HG03342 (cell line): ENCODE data around the gene PLXDC2.

Experiments used
- ATAC-seq: cut with Tn5 transposase; IDR thresholded peaks from one replicate; pipeline ENCODE4 v1.9.1; 2021; ENCODE audit warnings: mild to moderate bottlenecking, moderate library complexity; ENCODE audit not compliant: unreplicated experiment

Gene PLXDC2

GRCh38 chr10:19906108-19906791 is 90.0 kb downstream of the PLXDC2 start:
- ATAC-seq, result no peak

- ATAC-seq, result no peak
These were observed 92.9 kb downstream of the PLXDC2 start for GRCh38 chr10:19908991-19909696.

DNA sequence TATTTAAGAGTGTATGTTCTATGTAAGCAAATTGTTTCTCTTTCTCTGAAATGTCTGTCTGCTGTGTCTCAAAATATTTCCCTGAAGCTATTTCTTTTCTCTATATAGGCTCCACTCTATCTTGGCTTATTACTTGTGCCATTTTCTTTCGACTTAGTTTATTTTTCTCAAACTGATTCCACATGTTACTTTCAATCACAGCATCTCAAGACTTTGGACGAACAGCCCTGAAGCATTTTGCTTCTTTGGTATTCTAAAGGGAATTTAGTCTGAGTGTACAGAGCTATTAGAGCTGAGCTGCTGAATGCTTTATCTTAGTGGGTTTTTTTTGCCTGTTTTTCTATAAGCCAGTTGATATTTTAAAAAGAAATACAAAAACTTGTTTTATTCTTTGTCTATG is 95.7 kb downstream of the PLXDC2 start:
- no peak for ATAC-seq

GRCh38 chr10:19913987-19914386 is 97.8 kb downstream of the PLXDC2 start:
- ATAC-seq, result no peak

DNA sequence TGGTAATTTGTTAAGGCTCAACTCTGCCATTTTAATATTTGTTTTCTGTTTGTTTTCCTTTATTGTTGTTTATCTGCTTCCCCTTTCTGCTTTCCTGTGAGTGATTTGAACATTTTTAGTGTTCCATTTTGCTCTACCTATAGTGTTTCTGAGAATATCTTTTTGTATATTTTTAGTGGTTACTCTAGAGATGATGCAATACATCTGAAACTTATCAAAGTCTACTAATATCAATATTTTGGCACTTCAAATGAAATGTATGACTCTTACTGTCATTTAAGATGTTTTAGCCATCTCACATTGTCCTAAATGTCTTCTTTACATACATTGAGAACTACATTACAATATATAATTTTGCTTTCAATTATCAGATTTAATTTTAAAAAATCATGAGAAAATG is 98.9 kb downstream of the PLXDC2 start:
- no peak for ATAC-seq

DNA sequence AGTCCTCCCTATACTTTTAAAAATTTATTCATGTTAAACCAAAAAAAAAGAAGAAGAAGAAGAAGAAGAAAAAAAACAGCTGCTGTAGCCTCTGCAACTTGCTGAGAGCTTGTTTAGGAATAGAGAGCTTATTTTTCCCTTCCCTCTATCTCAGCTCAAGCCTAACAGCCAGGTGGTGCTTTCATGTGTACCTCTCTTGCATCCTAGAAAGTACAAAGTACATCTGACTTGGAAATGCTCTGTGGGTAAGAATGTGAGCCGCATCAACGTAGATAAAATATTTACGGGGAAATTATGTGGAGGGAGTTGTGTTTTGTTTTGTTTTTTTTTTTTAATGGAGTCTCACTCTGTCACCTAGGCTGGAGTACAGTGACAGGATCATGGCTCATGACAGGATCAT is 99.6 kb downstream of the PLXDC2 start:
- no peak for ATAC-seq

- no peak for ATAC-seq
These were observed 101.7 kb downstream of the PLXDC2 start for GRCh38 chr10:19917751-19918478.

DNA sequence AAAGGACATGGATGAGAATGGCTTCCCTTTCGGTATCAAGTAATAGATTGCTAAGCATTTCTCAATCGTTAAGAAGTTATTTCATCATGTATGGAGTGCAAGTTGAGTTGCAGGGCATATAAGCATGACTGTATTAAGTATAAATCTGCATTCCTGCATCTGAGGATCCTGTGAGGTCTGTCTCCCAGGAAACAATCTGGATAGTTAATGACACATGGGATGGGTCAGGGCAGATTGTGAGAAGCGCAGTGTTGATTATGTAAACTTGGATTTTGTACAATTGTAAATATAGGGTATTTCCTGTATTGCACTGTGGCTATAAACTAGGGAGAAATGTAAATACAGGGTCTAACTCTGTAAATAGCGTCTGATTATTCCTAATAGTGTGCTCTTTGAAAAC is 102.6 kb downstream of the PLXDC2 start:
- ATAC-seq, result no peak

DNA sequence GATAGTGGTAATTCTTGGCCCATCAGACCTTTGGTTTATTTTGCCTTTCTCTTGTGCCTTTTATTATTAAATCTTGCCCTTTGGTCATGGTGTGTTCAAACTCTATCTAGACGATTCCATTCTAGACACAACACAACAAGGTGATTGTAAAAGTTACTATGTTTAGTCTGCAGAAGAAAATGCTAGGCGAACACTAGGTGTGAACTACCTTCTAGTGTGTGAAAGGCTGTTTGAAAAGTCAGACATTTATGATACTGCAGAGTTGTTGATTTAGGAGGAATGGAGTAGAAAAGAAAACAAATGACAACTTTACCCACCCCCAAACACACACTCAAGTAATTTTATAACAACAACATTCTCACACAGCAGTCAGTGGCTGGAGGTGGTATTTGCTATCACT is 103.4 kb downstream of the PLXDC2 start:
- ATAC-seq, result no peak

DNA sequence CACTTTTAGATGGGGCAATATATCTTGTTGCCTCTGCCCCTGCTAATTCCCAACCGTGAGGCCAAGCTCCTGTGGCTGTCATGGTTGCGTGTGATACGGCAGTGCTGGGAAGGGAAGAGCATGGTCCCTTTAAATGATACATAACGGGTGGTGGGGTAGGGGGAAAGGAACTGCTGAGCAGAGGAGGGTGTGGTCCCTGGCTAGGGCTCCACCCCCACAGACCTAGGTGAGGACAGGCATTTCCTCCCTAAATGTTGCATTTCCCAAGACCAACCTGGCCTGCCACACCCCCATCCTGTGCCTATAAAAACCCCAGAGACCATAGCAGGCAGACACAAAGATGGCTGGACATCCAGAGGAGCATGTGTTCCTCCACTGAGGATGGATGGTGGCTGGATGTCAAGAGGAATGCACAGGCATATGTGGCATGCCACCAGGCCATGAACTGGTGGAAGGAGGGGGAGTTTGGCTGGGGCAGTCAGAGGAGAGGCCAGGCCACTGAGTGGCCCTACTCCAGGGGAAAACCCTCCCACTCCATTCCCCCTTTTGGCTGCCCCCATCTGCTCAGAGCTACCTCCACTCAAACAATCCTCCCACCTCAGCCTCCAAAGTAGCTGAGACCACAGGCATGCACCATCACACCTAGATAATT is 104.0 kb downstream of the PLXDC2 start:
- no peak for ATAC-seq

DNA sequence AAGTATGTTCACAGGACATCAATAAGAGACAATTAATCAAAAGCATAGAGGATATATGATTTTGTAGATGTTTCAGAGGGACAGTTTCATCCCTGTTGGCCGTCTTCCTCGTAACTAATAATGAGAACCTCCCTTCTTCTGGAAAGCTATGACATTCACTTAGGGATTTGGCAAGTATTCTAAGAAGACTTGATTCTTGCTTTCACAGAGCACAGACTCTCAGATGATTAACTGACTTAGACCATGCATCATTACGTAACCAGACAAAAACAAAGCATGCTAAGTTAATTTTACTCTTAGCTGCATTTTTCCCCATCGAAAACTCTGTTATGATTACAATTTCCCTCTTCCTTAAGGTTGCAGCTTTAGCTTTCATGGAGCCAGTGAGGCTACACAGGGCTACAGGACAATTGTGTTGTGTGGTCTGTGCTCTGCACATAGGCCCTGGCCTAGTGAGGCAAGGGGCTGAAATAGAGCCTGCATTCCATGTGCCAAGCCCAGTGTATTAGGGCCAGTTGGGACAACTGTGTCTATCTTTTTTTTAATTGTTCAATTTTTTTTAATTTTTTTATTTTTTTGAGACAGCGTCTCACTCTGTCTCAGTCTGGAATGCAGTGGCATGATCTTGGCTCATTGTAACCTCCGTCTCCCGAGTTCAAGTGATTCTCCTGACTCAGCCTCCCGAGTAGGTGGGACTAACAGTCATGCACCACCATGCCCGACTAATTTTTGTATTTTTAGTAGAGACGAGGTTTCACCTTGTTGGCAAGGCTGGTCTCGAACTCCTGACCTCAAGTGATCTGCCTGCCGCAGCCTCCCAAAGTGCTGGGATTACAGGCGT is 105.3 kb downstream of the PLXDC2 start:
- no peak for ATAC-seq

DNA sequence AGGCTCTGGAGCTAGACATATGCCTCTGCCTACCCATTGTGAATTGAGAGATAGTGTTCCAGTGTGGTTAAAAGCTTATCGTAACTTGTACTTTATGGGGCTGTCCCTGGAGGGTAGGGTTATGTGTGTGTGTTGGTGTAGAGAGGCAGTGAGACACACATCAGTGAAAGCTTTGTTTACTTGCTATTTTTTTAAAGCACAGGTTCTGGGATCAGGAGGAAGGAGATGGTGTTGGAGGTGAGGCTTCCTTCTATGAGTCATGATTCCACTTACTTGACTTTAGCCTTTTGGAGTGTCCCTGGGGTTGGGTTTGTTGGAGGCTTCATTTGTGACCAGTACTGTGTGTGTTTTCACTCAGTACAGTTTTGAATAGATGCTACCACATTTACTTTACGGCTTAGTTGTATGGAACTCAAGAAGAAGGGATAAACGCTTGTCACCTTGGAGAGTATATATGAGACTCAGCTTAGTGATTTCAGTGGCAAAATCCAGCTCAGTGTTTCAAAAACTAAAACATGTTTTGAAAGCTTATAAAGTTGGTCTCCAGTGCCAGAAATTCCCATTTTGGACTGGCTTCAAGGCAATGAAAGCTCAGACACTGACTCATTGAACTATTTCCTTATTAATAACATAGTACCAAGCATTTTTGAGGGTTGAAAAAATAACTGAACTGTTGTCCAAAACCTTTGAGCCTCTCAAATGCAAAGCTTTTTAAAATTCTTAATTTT is 106.2 kb downstream of the PLXDC2 start:
- ATAC-seq, result no peak

GRCh38 chr10:19925064-19925463 is 108.8 kb downstream of the PLXDC2 start:
- ATAC-seq, result no peak

- no peak for ATAC-seq
These were observed 112.7 kb downstream of the PLXDC2 start for GRCh38 chr10:19928936-19929335.

DNA sequence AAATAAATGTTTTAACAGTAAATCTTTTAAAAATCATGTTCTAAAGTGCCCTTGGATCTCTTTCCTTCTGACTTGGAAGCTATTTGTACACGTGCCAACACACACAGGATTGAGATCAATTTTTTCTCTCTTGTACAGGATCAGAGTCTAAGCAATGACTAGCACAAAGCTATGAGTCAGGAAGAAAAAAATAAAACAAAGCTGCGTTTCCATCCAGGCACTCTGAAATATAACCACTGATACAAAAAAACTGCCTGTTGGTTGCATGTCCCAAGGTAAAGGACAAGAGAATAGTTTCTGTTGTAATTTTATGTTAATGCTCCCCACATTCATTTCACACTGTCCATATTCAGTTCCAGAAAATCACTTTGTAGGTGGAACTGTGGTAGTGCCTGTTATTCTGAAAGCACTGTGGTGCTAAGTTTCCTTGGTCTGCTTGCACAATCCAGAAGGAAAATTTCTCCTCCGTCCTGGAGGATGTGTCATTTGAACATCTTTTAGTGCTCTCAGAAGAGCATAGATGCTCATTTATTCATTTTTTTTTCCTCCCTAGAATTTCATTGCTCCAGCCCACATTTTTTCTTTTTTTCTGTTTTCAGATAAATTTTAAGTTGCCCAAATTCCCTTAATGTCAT is 113.4 kb downstream of the PLXDC2 start:
- ATAC-seq, result no peak

GRCh38 chr10:19930936-19931893 is 115.0 kb downstream of the PLXDC2 start:
- ATAC-seq, result no peak

GRCh38 chr10:19931894-19932590 is 115.8 kb downstream of the PLXDC2 start:
- ATAC-seq, result no peak
